Ascending aorta (tissue), 2 donors: ENCODE measurements around the gene THAP2. TPM values are rescaled to one million over a fixed set of nuclear protein-coding genes. Genes with fewer than 3 reads are reported as not detected.

Experiments
- DNase-seq, 2 donors: peaks; one replicate each; pipeline ENCODE4 v3.0.0-alpha.2; 2019; ENCODE audit warnings: low spot score in 2 of 2
- H3K27ac ChIP-seq, 2 donors: fragments of 200-600 bp; sonication (generic); one replicate each; pipeline ENCODE4 v1.5.1; 2016 to 2017; ENCODE audit warnings: mild to moderate bottlenecking in 1 of 2
- H3K27me3 ChIP-seq: fragments of 200-600 bp; sonication (generic); one replicate; pipeline ENCODE4 v1.5.1; 2017
- H3K36me3 ChIP-seq, 2 donors: fragments of 200-600 bp; sonication (generic); one replicate each; pipeline ENCODE4 v1.5.1; 2016
- H3K4me1 ChIP-seq, 2 donors: fragments of 200-600 bp; sonication (generic); one replicate each; pipeline ENCODE4 v1.5.1; 2016 to 2017; ENCODE audit warnings: mild to moderate bottlenecking in 1 of 2
- H3K4me3 ChIP-seq, 2 donors: fragments of 200-600 bp; sonication (generic); one replicate each; pipeline ENCODE4 v1.5.1; 2016 to 2017; ENCODE audit warnings: mild to moderate bottlenecking in 1 of 2
- H3K9me3 ChIP-seq, 2 donors: fragments of 200-600 bp; sonication (generic); one replicate each; pipeline ENCODE4 v1.5.1; 2016
- intact Hi-C: fragments of 100-400 bp; cut with DNase I; formaldehyde crosslinking; loops from one replicate; pipeline ENCODE4 v1.15.1; 2023
- total RNA-seq: library from RNA; depleted of rRNA; stranded (reverse); fragments of >200 nt; gene quantifications from one replicate; pipeline ENCODE4 v1.1.0, GENCODE V29; 2016
- TF ChIP-seq, protein P1 (sequence below), 3 experiments: fragments of 200-600 bp in 2 of 3; fragments of 450-650 bp in 1 of 3; sonication (generic) in 2 of 3; IDR thresholded peaks; one replicate each; pipeline ENCODE4 v1.5.1; 2016 to 2019; ENCODE audit warnings: antibody characterized with exemption in 3 of 3, mild to moderate bottlenecking in 1 of 3, moderate library complexity in 1 of 3

THAP2 gene
- total RNA-seq, 1 donor from 2014 or later, result 2.6 TPM

DNA sequence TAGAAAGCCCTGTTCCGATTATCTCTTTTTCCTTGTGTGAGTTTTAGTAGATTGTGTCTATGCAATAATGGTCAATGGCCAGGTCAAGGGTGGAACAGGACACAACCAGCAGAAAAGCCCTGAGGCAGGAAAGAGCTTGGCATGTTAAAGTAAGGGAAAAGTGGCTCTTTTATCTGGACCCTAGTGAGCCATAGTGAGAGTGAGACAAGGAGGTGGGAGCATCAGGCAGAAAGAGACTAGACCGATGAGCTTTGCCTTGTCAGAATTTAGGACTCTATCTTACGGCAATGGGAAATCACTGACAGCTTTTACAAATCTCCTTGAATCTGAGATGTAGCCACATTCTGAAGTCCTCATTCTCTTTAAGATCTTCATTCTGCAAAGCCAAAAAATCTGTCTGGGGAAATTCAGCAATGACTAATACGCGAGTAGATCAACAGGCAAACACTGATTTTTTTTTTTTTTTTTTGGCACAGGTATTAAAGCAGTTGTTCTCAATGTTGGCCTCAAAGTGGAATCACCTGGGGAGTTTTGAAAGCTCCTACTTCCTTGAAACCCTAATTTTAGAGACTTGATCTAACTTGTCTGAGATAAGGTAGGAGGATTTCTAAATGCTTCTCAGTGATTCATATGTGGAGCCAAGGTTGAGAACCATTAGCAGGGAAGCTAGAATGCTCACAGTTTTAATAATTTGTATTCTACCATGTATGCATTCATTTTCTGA lies 55.7 kb downstream of the THAP2 start:
- no peaks in the 10 kb centered on the region for H3K27me3 ChIP-seq
- DNase-seq, result no peak
- no peak overlapping the region for H3K4me3 ChIP-seq
- H3K9me3 ChIP-seq, result no peaks in the 10 kb centered on the region
- no peak overlapping the region for H3K27ac ChIP-seq
- TF ChIP-seq, protein P1, sequence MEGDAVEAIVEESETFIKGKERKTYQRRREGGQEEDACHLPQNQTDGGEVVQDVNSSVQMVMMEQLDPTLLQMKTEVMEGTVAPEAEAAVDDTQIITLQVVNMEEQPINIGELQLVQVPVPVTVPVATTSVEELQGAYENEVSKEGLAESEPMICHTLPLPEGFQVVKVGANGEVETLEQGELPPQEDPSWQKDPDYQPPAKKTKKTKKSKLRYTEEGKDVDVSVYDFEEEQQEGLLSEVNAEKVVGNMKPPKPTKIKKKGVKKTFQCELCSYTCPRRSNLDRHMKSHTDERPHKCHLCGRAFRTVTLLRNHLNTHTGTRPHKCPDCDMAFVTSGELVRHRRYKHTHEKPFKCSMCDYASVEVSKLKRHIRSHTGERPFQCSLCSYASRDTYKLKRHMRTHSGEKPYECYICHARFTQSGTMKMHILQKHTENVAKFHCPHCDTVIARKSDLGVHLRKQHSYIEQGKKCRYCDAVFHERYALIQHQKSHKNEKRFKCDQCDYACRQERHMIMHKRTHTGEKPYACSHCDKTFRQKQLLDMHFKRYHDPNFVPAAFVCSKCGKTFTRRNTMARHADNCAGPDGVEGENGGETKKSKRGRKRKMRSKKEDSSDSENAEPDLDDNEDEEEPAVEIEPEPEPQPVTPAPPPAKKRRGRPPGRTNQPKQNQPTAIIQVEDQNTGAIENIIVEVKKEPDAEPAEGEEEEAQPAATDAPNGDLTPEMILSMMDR (IDR thresholded peaks at IDR 0.05), result no peak
- intact Hi-C loops, result no loop called here
- no peaks in the 10 kb centered on the region for H3K4me1 ChIP-seq
- no peaks in the 10 kb centered on the region for H3K36me3 ChIP-seq

DNA sequence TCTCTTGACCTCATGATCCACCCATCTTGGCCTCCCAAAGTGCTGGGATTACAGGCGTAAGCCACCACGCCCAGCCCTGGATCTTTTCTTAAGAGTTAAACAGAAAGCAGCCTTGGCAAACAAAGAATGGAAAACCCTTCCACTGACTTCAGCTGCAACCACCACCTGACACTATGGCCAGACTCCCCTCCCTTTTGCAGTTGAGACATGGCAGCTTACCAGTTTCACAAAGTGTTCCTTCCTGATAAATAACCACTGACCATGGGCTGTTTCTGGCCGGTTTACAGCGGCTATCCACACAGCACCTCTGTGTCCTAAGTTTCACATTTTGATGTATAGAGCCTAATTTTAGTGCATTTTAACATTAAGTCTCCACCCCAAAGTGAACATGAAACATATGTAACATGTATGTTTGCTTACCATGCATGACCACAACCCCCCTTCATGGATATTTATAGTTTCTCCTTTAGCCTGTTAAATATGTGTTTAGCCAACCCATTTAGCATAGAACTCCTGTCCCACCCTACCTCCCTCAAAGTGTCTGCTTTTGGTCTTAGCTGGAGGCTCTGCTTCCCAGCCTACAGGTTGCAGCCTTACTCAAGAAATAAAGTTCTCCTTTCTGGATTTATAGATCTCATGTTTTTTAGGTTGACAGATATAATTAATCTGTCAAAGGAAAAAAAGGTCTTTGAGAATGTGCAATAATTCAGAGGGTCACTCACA lies 57.8 kb downstream of the THAP2 start:
- no peaks in the 10 kb centered on the region for H3K36me3 ChIP-seq
- no peak overlapping the region for H3K27ac ChIP-seq
- no peaks in the 10 kb centered on the region for H3K9me3 ChIP-seq
- H3K4me1 ChIP-seq, result no peaks in the 10 kb centered on the region
- H3K4me3 ChIP-seq, result no peak overlapping the region
- DNase-seq, result no peak
- intact Hi-C loops, result no loop called here
- no peaks in the 10 kb centered on the region for H3K27me3 ChIP-seq
- TF ChIP-seq, protein P1 (IDR thresholded peaks at IDR 0.05), result no peak

DNA sequence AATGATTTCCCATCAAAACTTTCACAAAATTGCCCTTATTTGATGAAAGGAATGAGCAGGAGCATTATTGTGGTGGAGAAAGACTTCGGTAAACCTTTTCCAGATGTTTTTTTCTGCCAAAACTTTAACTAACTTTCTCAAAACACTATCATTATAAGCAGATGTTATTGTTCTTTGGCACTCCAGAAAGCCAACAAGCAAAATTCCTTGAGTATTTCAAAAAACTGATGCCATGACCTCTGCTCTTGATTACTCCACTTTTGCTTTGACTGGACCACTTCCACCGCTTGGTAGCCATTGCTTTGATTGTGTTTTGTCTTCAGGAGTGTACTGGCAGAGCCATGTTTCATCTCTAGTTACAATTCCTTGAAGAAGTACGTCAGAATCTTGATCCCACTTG lies 60.9 kb downstream of the THAP2 start:
- H3K27ac ChIP-seq, result no peak overlapping the region
- intact Hi-C loops, result no loop called here
- H3K4me3 ChIP-seq, result no peak overlapping the region
- no peaks in the 10 kb centered on the region for H3K36me3 ChIP-seq
- no peaks in the 10 kb centered on the region for H3K9me3 ChIP-seq
- TF ChIP-seq, protein P1 (IDR thresholded peaks at IDR 0.05), result no peak
- no peaks in the 10 kb centered on the region for H3K4me1 ChIP-seq
- H3K27me3 ChIP-seq, result no peaks in the 10 kb centered on the region
- no peak for DNase-seq

DNA sequence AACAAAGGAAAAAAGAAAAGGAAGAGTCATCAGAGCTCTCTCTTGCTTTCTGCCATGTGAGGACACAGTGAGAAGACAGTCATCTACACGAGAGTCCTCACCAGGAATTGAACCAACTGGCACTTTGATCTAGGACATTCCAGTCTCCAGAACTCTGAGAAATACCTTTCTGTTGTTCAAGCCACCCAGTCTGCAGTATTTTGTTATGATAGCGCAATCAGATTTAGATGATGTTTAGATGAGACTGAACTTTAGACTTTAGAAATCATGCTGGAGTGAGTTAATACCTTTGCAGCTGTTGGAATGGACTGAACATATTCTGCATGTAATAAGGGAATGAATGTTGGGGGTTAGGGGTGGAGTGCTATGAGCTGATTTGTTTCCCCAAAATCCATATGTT lies 62.4 kb downstream of the THAP2 start:
- TF ChIP-seq, protein P1 (IDR thresholded peaks at IDR 0.05), result no peak
- Histone ChIP-seq H3K9me3 (no peaks in the 10 kb centered on the region), H3K4me1 (no peaks in the 10 kb centered on the region), H3K27me3 (no peaks in the 10 kb centered on the region), H3K36me3 (no peaks in the 10 kb centered on the region), H3K27ac (no peak overlapping the region), H3K4me3 (no peak overlapping the region)
- no peak for DNase-seq
- intact Hi-C loops, result no loop called here

DNA sequence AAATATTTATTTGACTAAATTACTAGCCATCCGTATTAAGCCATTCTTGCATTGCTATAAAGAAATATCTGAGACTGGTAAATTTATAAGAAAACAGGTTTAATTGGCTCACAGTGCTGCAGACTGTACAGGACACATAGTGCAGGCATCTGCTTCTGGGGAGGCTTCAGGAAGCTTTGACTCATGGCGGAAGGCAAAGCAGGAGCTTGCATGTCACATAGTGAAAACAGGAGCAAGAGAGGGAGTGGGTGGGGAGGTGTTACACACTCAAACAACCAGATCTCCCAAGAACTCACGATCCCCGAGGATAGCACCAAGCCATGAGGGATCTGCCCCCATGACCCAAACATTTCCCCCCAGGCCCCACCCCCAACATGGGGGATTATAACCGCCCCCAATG lies 63.9 kb downstream of the THAP2 start:
- DNase-seq, result no peak
- no peak overlapping the region for H3K27ac ChIP-seq
- no peaks in the 10 kb centered on the region for H3K9me3 ChIP-seq
- H3K4me1 ChIP-seq, result no peaks in the 10 kb centered on the region
- no peaks in the 10 kb centered on the region for H3K36me3 ChIP-seq
- H3K4me3 ChIP-seq, result no peak overlapping the region
- TF ChIP-seq, protein P1 (IDR thresholded peaks at IDR 0.05), result no peak
- intact Hi-C loops, result no loop called here
- no peaks in the 10 kb centered on the region for H3K27me3 ChIP-seq

Other genes starting within 250 kb of the THAP2 start
- 1.5 TPM for gene LGR5, start 224.5 kb upstream of the THAP2 start, total RNA-seq
- gene ZFC3H1, start 453 bp upstream of the THAP2 start, total RNA-seq, result 15.8 TPM
- gene TMEM19, start 21.8 kb downstream of the THAP2 start, total RNA-seq, result 14.5 TPM
- gene RAB21, start 90.6 kb downstream of the THAP2 start, total RNA-seq, result 6.5 TPM
- gene TBC1D15, start 175.5 kb downstream of the THAP2 start, total RNA-seq, result 18.3 TPM